ENCODE results near the gene ZNF367. TPM values are rescaled to one million over a fixed set of nuclear protein-coding genes. Genes with fewer than 3 reads are reported as not detected.

Gene ZNF367
- total and polyA plus RNA-seq, 4 donors: 0.36 to 18.1 (median 2.0) TPM

DNA sequence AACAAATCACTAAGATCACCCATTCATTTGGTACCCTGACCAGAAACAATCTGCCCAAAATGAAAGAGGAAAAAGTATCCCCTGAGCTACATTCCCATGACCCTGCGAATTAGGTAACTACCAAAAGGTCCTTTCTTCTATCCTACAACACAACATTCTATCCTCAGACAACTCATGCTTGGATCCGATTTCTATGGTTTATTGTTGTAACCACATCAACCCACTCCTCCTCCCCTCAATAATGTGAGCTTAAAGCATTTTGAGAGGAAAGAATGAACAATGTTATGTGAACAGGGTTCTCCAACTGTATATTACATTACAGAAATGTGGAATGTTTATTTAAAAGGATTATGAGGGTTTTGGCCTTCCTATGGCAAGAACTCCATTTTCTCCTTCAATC lies 38.7 kb downstream of the ZNF367 start:
- Histone ChIP-seq H3K9me3 (ENCODE audit: control insufficient read depth in 4 of 4, low read length in 3 of 4) (no peaks in the 10 kb centered on the region), H3K36me3 (ENCODE audit: control insufficient read depth in 4 of 4, insufficient read depth in 3 of 4, low read depth in 1 of 4, low read length in 3 of 4) (peaks cover 0 to 2% (median 0%) of the 10 kb centered on the region in 4 donors), H3K9ac (ENCODE audit: low read depth in 1 of 2, low read length in 2 of 2) (no peak overlapping the region), H3K27ac (ENCODE audit: low read depth in 1 of 2, low read length in 2 of 2) (no peak overlapping the region), H3K4me1 (ENCODE audit: control insufficient read depth in 4 of 4, insufficient read depth in 4 of 4, low read length in 3 of 4) (peaks cover 2 to 35% (median 22%) of the 10 kb centered on the region in 4 donors), H3K4me3 (ENCODE audit: low read depth in 1 of 3, low read length in 3 of 3) (no peak overlapping the region), H3K27me3 (ENCODE audit: control insufficient read depth in 4 of 4, insufficient read depth in 4 of 4, low read length in 3 of 4) (no peaks in the 10 kb centered on the region)
- TF ChIP-seq JUND (IDR thresholded peaks at IDR 0.05) (no peak), SP1 (IDR thresholded peaks at IDR 0.05) (no peak), CTCF (IDR thresholded peaks at IDR 0.05; ENCODE audit: low read depth, low read length, missing input control) (no peak), FOXA1 (IDR thresholded peaks at IDR 0.05) (no peak), MAX (IDR thresholded peaks at IDR 0.05) (no peak), TAF1 (conservative IDR thresholded peaks at IDR 0.05) (no peak), HNF4A (conservative IDR thresholded peaks at IDR 0.05) (no peak), HNF4G (IDR thresholded peaks at IDR 0.05) (no peak), RAD21 (IDR thresholded peaks at IDR 0.05) (no peak), EGR1 (IDR thresholded peaks at IDR 0.05; ENCODE audit: low read depth in 2 of 2) (no peak), FOXA2 (IDR thresholded peaks at IDR 0.05) (no peak), NR2F2 (IDR thresholded peaks at IDR 0.05) (no peak), YY1 (IDR thresholded peaks at IDR 0.05) (no peak), GABPA (IDR thresholded peaks at IDR 0.05 in 1 of 2, conservative IDR thresholded peaks at IDR 0.05 in 1 of 2) (no peak), RXRA (IDR thresholded peaks at IDR 0.05) (no peak)
- TF ChIP-seq, protein P1, sequence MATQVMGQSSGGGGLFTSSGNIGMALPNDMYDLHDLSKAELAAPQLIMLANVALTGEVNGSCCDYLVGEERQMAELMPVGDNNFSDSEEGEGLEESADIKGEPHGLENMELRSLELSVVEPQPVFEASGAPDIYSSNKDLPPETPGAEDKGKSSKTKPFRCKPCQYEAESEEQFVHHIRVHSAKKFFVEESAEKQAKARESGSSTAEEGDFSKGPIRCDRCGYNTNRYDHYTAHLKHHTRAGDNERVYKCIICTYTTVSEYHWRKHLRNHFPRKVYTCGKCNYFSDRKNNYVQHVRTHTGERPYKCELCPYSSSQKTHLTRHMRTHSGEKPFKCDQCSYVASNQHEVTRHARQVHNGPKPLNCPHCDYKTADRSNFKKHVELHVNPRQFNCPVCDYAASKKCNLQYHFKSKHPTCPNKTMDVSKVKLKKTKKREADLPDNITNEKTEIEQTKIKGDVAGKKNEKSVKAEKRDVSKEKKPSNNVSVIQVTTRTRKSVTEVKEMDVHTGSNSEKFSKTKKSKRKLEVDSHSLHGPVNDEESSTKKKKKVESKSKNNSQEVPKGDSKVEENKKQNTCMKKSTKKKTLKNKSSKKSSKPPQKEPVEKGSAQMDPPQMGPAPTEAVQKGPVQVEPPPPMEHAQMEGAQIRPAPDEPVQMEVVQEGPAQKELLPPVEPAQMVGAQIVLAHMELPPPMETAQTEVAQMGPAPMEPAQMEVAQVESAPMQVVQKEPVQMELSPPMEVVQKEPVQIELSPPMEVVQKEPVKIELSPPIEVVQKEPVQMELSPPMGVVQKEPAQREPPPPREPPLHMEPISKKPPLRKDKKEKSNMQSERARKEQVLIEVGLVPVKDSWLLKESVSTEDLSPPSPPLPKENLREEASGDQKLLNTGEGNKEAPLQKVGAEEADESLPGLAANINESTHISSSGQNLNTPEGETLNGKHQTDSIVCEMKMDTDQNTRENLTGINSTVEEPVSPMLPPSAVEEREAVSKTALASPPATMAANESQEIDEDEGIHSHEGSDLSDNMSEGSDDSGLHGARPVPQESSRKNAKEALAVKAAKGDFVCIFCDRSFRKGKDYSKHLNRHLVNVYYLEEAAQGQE (IDR thresholded peaks at IDR 0.05): no peak
- TF ChIP-seq, protein P2, sequence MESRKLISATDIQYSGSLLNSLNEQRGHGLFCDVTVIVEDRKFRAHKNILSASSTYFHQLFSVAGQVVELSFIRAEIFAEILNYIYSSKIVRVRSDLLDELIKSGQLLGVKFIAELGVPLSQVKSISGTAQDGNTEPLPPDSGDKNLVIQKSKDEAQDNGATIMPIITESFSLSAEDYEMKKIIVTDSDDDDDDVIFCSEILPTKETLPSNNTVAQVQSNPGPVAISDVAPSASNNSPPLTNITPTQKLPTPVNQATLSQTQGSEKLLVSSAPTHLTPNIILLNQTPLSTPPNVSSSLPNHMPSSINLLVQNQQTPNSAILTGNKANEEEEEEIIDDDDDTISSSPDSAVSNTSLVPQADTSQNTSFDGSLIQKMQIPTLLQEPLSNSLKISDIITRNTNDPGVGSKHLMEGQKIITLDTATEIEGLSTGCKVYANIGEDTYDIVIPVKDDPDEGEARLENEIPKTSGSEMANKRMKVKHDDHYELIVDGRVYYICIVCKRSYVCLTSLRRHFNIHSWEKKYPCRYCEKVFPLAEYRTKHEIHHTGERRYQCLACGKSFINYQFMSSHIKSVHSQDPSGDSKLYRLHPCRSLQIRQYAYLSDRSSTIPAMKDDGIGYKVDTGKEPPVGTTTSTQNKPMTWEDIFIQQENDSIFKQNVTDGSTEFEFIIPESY (IDR thresholded peaks at IDR 0.05): no peak
- TF ChIP-seq, protein P3, sequence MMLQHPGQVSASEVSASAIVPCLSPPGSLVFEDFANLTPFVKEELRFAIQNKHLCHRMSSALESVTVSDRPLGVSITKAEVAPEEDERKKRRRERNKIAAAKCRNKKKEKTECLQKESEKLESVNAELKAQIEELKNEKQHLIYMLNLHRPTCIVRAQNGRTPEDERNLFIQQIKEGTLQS (IDR thresholded peaks at IDR 0.05): no peak
- WGBS: 94% methylated on average over 2 of the region's 2 CpGs
- DNase-seq (ENCODE audit: low spot score): no peak
